Endothelial cell (in vitro differentiated cells): ENCODE results near the gene SLFN12L. TPM values are rescaled to one million over a fixed set of nuclear protein-coding genes. Genes with fewer than 3 reads are reported as not detected.
"Not testable (repeated sequence)": the region's sequence is repeated elsewhere in the genome, so short reads cannot be mapped to it uniquely, and the experiment has no call there.

Source experiments
- DNase-seq: peaks from one replicate; pipeline ENCODE4 v3.0.0; 2021; ENCODE audit warnings: low spot score
- H3K27ac Mint-ChIP-seq: one replicate; pipeline ENCODE4 v1.8.0; 2021; ENCODE audit warnings: mixed read lengths, inconsistent platforms; ENCODE audit not compliant: unreplicated experiment
- H3K27me3 Mint-ChIP-seq: one replicate; pipeline ENCODE4 v1.8.0; 2021; ENCODE audit warnings: mild to moderate bottlenecking, moderate library complexity, mixed read lengths, inconsistent platforms; ENCODE audit not compliant: unreplicated experiment
- H3K36me3 Mint-ChIP-seq: one replicate; pipeline ENCODE4 v1.8.0; 2021; ENCODE audit warnings: mild to moderate bottlenecking, low read depth, mixed read lengths, inconsistent platforms; ENCODE audit not compliant: unreplicated experiment
- H3K4me1 Mint-ChIP-seq: one replicate; pipeline ENCODE4 v1.8.0; 2021; ENCODE audit warnings: mild to moderate bottlenecking, mixed read lengths, inconsistent platforms; ENCODE audit not compliant: unreplicated experiment
- H3K4me3 Mint-ChIP-seq: one replicate; pipeline ENCODE4 v1.8.0; 2021; ENCODE audit warnings: mild to moderate bottlenecking, mixed read lengths, inconsistent platforms; ENCODE audit not compliant: unreplicated experiment
- H3K9me3 Mint-ChIP-seq: one replicate; pipeline ENCODE4 v1.8.0; 2021; ENCODE audit warnings: mixed read lengths, inconsistent platforms; ENCODE audit not compliant: unreplicated experiment
- total RNA-seq: library from RNA; stranded (reverse); fragmentation: NEBNext Ultra II Directional; extraction: Animal tissue kit (Norgen Biotek cat#: 25700); gene quantifications from one replicate; pipeline ENCODE4 v1.2.1, GENCODE V29; 2021; ENCODE audit not compliant: unreplicated experiment
- TF ChIP-seq, protein P1 (sequence below): fragments of 200-600 bp; sonication (generic); IDR thresholded peaks from one replicate; pipeline ENCODE4 v1.5.0; 2021; ENCODE audit warnings: antibody characterized with exemption; ENCODE audit not compliant: unreplicated experiment

Gene SLFN12L
- total RNA-seq, 1 donor from 2014 or later = not detected

DNA sequence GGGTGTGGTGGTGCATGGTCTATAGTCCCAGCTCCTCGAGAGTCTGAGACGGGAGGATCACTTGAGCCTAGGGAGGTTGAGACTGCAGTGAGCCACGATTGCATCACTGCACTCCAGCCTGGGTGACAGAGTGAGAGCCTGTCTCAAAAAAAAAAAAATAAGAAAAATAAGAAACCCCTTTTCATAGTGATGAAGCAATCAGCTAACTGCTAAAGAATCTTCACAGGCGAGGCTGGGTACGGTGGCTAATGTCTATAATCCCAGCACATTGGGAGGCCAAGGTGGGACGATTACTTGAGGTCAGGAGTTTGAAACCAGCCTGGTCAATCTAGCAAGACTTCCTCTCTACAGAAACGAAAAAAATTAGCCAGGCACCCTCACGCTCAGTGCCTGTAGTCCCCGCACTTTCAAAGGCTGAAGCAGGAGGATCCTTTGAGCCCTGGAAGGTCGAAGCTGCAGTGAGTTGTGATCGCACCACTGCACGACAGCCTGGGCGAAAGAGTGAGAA is 760 bp downstream of the SLFN12L start:
- TF ChIP-seq, protein P1, sequence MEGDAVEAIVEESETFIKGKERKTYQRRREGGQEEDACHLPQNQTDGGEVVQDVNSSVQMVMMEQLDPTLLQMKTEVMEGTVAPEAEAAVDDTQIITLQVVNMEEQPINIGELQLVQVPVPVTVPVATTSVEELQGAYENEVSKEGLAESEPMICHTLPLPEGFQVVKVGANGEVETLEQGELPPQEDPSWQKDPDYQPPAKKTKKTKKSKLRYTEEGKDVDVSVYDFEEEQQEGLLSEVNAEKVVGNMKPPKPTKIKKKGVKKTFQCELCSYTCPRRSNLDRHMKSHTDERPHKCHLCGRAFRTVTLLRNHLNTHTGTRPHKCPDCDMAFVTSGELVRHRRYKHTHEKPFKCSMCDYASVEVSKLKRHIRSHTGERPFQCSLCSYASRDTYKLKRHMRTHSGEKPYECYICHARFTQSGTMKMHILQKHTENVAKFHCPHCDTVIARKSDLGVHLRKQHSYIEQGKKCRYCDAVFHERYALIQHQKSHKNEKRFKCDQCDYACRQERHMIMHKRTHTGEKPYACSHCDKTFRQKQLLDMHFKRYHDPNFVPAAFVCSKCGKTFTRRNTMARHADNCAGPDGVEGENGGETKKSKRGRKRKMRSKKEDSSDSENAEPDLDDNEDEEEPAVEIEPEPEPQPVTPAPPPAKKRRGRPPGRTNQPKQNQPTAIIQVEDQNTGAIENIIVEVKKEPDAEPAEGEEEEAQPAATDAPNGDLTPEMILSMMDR = no peak
- no peaks in the 10 kb centered on the region for H3K36me3 Mint-ChIP-seq
- DNase-seq = no peak
- H3K27ac Mint-ChIP-seq = no peak overlapping the region
- H3K27me3 Mint-ChIP-seq = no peaks in the 10 kb centered on the region
- peaks cover 6% of the 10 kb centered on the region for H3K4me1 Mint-ChIP-seq
- H3K9me3 Mint-ChIP-seq = no peaks in the 10 kb centered on the region
- H3K4me3 Mint-ChIP-seq = no peak overlapping the region

DNA sequence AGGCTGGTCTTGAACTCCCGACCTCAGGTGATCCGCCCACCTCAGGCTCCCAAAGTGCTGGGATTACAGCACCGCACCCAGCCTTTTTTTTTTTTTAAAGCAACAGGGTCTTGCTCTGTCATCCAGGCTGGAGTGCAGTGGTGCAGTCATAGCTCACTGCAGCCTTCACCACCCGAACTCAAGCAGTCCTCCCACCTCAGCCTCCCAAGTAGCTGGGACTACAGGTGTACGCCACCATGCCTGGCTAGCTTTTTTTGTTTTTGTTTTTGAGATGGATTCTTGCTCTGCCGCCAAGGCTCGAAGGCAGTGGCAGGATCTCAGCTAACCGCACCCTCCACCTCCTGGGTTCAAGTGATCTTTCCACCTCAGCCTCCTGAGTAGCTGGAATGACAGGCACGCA is 2.1 kb downstream of the SLFN12L start:
- H3K36me3 Mint-ChIP-seq, DNase-seq, H3K27me3 Mint-ChIP-seq, H3K4me3 Mint-ChIP-seq, H3K9me3 Mint-ChIP-seq, H3K4me1 Mint-ChIP-seq, H3K27ac Mint-ChIP-seq: not testable (repeated sequence)

DNA sequence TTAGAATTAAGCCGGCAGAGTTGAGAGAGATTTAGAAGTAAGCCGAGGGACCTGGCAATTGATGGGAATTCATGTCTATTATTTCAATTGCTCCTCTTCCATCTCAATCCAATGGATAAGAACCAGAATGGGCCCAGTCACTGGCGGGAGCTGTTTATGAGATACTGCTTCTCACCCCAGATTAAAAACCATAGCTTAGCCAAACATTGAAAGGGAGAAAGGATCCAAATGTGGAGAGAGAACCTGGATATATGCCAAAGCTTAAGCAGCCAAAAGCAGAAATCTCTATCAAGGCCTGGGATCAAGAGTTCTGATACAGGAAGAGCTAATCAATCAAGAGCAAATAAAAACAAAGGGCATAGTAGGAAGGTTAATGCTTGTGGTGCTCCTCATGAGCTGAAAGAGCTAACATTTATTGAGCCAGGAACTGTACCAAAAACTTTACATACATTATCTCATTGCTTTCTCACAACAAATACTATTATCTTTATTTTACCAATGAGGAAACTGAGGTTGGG is 2.8 kb downstream of the SLFN12L start:
- H3K9me3 Mint-ChIP-seq = no peaks in the 10 kb centered on the region
- TF ChIP-seq, protein P1 = no peak
- H3K36me3 Mint-ChIP-seq = no peaks in the 10 kb centered on the region
- DNase-seq = no peak
- H3K27ac Mint-ChIP-seq = no peak overlapping the region
- no peaks in the 10 kb centered on the region for H3K4me1 Mint-ChIP-seq
- no peak overlapping the region for H3K4me3 Mint-ChIP-seq
- H3K27me3 Mint-ChIP-seq = no peaks in the 10 kb centered on the region

DNA sequence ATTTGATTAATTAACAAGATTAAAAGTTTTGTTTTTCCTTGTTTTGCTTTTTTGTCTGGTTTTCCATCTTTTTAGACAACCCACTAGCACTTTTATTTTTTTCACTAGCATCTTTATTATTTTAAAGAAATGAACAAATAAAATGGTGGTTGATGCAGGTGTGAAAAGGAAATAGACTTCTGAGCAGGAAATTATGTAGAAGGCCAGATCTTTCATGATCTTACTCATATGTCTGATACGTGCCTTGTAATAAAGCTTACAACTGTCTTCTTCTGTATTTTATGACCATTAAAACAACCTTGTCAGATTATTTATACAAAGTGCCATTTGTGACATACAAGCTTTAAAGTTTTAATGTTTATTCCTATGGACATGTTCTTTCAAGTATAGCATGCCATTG is 6.3 kb downstream of the SLFN12L start:
- no peak overlapping the region for H3K4me3 Mint-ChIP-seq
- TF ChIP-seq, protein P1 = no peak
- H3K36me3 Mint-ChIP-seq = no peaks in the 10 kb centered on the region
- no peaks in the 10 kb centered on the region for H3K9me3 Mint-ChIP-seq
- H3K27me3 Mint-ChIP-seq = no peaks in the 10 kb centered on the region
- no peak overlapping the region for H3K27ac Mint-ChIP-seq
- H3K4me1 Mint-ChIP-seq = no peaks in the 10 kb centered on the region
- DNase-seq = no peak

DNA sequence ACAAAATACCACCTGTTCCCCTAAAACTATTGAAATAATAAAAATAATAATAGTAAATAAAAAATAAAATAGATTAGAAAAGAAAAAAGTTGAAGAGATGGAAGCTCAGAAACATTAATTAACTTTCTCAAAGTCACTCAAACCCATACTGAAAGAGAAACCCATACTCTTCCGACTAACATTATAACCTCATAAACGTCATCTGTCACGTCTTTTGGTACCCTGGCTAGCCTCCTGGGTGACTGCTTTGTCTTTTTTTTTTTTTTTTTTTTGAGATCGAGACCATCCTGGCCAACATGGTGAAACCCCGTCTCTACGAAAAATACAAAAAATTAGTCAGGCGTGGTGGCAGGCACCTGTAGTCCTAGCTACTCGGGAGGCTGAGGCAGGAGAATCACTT is 7.6 kb downstream of the SLFN12L start:
- TF ChIP-seq, protein P1 = no peak
- Mint-ChIP-seq H3K4me1 (no peaks in the 10 kb centered on the region), H3K9me3 (peaks cover 3% of the 10 kb centered on the region)

DNA sequence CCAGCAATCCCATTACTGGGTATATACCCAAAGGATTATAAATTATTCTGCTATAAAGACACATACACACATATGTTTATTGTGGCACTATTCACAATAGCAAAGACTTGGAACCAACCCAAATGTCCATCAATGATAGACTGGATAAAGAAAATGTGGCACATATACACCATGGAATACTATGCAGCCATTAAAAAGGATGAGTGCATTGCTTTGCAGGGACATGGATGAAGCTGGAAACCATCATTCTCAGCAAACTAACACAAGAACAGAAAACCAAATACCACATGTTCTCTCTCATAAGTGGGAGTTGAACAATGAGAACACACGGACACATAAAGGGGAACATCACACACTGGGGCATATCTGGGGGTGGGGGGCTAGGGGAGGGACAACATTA is 8.2 kb downstream of the SLFN12L start:
- not testable (repeated sequence) for H3K36me3 Mint-ChIP-seq, H3K27ac Mint-ChIP-seq, H3K9me3 Mint-ChIP-seq, H3K4me3 Mint-ChIP-seq, H3K4me1 Mint-ChIP-seq, DNase-seq, H3K27me3 Mint-ChIP-seq

More for the DNA sequence above, 7.6 kb downstream of the SLFN12L start:
- H3K36me3 Mint-ChIP-seq = no peaks in the 10 kb centered on the region
- no peak overlapping the region for H3K27ac Mint-ChIP-seq
- no peak overlapping the region for H3K4me3 Mint-ChIP-seq
- no peak for DNase-seq
- no peaks in the 10 kb centered on the region for H3K27me3 Mint-ChIP-seq
